IPS-NIHi7 (cell line): Measurements from ENCODE around the gene DCBLD2.

Experiments
- DNase-seq: peaks from one replicate; pipeline ENCODE4 v3.0.0; 2012; ENCODE audit warnings: mixed read lengths; ENCODE audit errors: extremely low spot score

The DCBLD2 gene

DNA sequence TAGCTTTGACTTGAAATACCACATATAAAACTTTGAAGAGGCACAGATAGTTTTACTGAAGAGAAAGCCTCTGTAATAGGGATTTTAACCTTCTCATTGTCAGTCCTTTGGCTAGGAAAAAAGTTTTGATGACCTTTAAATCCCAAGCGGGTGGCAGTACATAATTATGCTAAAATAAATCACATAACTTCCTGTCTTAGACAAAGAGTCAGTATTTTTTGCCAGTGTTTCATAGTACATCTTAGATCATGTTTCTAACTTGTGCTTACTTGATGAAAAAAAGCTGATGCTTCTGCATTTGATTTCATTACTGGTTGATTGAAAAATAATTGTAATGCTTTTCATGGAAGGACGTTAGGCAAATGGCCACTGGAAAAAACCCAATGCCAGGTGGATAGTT, 132.5 kb downstream of the DCBLD2 start:
- no peak for DNase-seq

DNA sequence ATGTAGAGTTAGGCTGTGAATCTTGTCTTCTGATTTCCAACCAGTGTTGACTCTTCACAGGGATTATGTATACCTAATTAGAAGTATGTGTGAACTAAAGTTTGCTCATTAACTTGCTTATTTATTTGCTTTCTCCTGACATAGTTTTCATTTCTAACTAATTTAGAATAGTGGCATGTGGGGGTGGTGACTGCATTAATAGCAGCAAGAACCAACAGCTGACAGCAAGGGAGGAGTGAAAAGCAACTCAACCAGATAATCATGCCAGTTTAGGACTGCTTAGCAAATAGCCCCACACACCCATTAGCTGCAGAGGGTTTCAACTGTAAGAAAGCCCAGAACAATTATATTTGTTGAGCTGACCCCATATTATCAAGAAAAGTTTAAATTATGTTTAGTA, 134.6 kb downstream of the DCBLD2 start:
- no peak for DNase-seq

DNA sequence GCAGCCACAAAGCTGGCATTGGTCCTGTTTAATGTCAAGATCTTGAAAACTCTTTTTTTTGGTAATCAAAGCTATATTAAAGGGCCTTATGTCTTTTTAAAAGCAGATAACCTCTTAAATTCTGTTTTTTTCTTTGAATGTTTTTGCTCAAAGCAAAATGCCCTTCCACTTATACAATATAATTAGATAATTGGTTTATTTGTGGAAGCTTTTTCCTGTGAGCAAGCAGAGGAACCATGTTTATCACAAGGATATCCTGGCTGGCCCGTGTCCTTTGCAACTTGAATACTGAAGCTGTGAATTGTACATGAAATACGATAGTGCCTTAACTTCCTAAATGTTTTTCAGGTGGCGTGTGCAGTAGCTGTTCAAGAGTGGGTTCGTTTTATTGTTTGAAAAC, 135.8 kb downstream of the DCBLD2 start:
- no peak for DNase-seq

DNA sequence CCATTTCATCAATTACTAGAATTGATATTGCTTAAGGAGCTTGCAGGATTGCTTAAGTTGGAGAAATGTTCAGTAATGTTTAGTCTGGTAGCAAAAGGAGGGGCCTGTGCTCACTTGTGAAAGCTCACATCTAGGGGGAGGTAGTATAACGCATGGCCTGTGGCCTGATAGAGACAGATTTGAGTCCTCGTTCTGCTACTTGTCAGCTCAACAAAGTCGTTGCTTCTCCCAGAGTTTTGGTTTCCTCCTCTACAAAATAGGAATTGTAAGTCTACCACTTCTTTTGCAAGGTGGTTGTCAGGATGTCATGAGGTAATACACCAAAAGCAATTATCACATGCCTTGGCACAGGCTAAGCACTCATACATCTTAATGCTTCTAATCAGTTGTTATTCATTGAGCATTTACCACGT, 137.0 kb downstream of the DCBLD2 start:
- no peak for DNase-seq

DNA sequence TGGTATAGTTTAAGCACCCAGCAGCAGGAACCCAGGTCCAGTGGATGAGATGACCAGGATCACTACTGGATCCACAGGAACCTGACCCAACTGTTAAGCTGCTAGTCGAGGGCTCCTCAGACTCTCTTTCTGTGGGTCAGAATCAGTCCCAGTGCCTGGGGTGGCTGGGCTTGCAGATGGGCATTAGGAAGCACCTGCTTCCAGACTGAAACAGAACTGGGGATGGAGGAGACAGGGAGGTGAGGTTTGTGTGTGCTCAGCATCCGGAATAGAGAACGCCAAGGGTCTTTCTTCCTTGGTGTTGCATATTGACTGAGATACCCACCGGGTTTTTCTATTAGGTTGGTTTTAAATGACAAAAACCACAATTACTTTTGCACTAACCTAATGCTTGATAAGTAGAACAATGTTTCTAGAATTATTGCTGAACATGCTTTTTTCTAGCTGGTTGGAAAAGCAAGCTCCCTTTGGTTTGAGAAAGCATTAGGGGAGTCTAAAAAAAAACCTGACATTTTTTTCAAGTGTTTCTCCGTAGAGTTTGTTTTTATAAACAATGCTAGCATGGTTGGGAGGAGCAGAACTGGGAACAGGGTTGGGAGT, 137.6 kb downstream of the DCBLD2 start:
- no peak for DNase-seq

DNA sequence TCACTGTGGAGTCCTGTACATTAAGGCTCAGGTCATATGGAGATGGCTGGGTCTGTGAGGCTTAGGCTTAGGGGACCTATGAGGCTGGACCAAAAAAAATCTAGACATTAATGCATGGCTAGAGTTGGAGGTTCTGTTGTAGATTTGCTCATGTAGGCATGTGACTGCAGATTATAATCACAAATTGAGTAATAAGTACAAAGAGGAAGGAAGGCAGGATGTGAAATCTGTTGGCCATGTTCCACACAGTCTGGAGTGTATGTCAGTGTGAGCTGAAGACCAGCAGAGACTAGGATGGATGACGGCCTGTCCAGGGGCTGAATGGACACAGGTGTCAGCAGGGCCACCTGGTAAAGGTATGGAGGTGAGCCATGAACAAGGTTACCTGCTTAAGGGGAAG, 138.4 kb downstream of the DCBLD2 start, which contains the start of gene ST3GAL6:
Gene ST3GAL6, plus strand, starts transcription at position 265 of the 400 bp plus-strand sequence. CDS start 5,101 bp downstream, outside the sequence.
- no peak for DNase-seq

DNA sequence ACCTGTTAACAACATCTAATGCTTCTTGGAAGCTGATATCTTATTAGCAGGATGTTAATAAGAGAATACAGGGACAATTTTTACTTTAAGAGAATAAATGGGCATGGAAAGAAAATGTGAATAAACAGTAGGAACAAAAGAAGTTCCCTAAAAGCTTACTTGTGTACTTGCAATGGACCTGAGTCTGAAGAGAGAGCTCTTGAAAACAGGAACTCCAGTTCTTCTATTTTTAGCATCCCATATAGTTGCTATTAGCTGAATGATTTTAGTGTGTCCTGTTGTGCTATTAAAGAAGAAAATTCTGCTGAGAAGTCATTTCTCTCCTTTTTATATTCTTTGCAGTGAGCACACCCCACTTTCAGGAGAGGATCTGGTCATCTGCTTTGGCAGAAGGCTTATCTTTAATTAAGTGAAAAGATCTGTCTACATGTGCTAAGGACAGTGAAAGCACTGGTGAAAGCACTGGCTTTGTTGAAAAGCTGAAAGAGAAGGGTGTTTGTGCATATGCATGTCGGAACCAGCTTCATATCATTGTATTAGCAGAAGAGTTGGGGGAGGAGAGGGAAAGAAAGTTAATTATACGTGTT, 139.8 kb downstream of the DCBLD2 start:
- DNase-seq = no peak

DNA sequence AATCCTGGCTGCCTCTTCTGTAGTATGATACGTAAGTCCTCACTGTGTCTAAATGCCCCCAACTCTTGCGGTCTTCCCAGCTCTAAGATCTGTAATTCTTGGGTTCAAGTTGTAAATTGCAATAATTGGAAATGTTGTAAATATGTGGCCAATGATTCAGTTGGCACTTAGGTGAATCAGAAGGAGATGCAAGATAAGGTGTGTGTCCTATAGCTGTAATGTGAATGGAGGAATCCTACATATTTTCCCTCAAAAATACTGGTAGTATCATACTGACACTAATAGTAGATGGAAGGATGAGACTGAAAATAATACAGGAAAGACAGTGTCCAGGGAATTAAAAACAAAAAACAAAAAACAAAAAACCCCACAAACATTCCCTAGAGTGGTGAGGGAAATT, 141.9 kb downstream of the DCBLD2 start:
- no peak for DNase-seq

DNA sequence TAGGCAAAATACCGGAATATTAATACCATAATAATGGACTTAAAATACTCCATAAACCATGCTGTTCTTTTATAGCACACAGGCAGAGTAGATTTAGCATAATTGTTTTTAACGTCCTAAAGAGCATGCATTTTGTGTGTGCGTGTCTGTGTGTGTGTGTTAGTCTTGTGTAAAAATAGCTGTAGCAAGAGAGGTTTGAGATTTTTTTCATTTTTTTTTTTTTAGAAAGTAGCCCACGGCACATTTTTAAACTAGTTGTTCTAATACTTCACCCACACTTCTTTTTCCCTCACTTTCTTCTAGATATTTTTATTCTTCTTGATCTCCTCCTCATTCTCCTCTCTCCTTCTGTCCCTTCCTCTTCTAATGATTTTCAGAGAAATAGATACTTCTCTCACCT, 145.9 kb downstream of the DCBLD2 start:
- no peak for DNase-seq

DNA sequence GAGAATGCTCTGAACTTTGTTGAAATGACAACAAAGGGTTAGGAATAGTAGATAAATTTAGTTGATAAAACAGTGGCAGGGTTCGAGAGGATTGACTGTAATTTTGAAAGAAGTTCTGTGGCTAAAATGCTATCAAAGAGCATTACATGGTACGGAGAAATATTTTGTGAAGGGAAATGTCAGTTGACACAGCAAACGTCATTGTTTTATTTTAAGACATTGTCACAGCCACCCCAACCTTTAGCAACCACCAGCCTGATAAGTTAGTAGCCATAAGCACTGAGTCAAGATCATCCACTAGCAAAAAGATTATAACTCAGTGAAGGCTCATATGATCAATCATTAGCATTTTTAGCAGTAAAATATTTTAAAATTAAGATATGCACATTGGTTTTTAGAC, 147.0 kb downstream of the DCBLD2 start:
- no peak for DNase-seq

DNA sequence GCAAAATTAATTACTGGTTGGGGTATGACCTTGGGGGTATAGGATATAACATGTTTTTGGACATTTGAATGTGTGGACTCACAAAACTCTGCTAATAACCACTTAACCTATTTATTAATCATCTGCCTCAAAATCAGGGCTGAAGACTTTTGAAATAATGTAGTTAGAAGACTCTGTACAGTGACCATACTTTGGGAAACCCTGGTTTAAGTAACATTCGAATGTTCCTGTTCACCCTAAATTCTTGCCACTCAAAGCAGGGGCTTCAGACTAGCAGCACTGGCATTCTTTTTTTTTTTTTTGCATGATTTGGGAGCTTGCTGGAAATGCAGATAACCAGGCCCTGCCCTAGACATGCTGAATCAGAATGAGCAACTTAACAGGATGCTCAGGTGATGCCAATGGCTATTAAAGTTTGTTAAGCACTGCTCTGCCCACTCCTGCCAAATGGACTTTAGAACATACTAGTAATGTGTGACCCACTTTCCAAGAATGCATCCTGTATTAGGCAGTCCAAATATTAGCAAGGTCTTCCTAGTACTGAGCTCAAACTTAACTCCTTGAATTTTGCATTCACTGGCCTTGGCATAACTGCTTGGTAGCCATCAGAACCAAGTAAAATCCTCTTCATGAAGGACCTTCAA, 151.1 kb downstream of the DCBLD2 start:
- DNase-seq = no peak

DNA sequence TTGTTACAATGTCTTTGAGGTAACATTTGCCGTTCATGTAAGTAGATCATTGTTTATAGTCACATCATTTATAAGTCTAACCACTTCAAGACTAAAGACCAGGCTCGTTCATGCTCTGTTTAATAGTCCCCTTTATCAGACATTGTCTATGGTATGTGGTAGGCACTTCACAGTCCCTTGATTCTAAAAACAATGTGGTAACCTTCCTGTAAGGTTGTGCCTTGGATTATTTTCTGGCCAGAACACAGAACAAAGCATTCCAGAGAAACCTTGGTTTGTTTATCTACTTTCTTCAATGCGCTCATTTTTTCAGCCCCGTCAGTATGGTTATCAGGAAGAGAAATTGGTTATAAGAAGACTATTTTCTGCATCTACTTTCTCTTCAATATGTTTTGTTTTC, 154.6 kb downstream of the DCBLD2 start:
- DNase-seq = no peak

DNA sequence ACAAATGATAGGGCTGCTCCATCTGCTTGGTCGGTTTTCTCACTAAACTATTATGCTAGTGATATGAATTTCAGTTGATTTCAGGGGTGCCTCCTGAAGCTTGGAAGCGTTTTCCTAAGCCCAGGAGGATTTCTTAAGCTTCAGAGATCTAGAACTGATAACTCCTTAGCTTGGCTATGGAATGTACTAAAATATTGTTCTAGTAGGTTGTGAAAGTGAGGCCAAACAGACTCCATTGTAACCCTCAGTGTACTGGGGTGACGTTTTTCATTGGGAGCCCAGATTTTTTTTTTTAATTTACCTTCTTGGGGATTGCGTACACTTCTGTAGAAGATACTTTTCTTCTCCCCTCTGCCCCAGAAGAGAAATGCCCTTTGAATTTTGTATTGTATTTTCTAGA, 155.4 kb downstream of the DCBLD2 start:
- DNase-seq = no peak
